ENCODE results near the gene SNX20. TPM values are rescaled to one million over a fixed set of nuclear protein-coding genes. Genes with fewer than 3 reads are reported as not detected.
A peak's percentile ranks its signal among the peaks of the same experiment; 100 is the strongest.

Gene SNX20
- total RNA-seq, 1 donor from 2014 or later: not detected

- Histone ChIP-seq H3K79me2 (ENCODE audit: insufficient read depth, low read length) (no peaks in the 10 kb centered on the region), H4K20me1 (ENCODE audit: insufficient read depth, low read length) (no peaks in the 10 kb centered on the region), H3K9me3 (ENCODE audit: insufficient read depth, low read depth, low read length) (no peaks in the 10 kb centered on the region), H3K36me3 (ENCODE audit: insufficient read depth, low read length) (no peaks in the 10 kb centered on the region), H3K9ac (ENCODE audit: low read length) (no peak overlapping the region), H3K4me1 (ENCODE audit: insufficient read depth, low read length) (no peaks in the 10 kb centered on the region), H3K27me3 (ENCODE audit: insufficient read depth, low read length) (no peaks in the 10 kb centered on the region), H3K4me2 (ENCODE audit: low read length) (no peak overlapping the region), H2AFZ (ENCODE audit: low read depth, low read length) (no peak overlapping the region), H3K4me3 (ENCODE audit: insufficient read depth, low read depth, low read length) (no peak overlapping the region), H3K27ac (ENCODE audit: low read depth, low read length) (no peak overlapping the region)
- DNase-seq (ENCODE audit: low read depth) (no peak), FAIRE-seq (no peak)
- Mint-ChIP-seq H3K27ac (ENCODE audit: unreplicated experiment) (no peak overlapping the region), H3K27me3 (ENCODE audit: low read depth, unreplicated experiment) (peaks cover 44% of the 10 kb centered on the region), H3K4me1 (ENCODE audit: low read depth, unreplicated experiment) (no peaks in the 10 kb centered on the region), H3K4me3 (ENCODE audit: unreplicated experiment) (no peak overlapping the region), H3K36me3 (ENCODE audit: low read depth, unreplicated experiment) (no peaks in the 10 kb centered on the region), H3K9me3 (ENCODE audit: unreplicated experiment) (peaks cover 6% of the 10 kb centered on the region)
- TF ChIP-seq CTCF (IDR thresholded peaks at IDR 0.05; ENCODE audit: insufficient read depth, low read depth, low read length) (no peak), EZH2 (IDR thresholded peaks at IDR 0.05; ENCODE audit: insufficient read depth, low read length) (no peak)
Measured at GRCh38 chr16:50645563-50646220, 35.4 kb downstream of the SNX20 start.

- peak; percentile 12 for DNase-seq (ENCODE audit: low read depth)
- Histone ChIP-seq H4K20me1 (ENCODE audit: insufficient read depth, low read length) (no peaks in the 10 kb centered on the region), H3K9me3 (ENCODE audit: insufficient read depth, low read depth, low read length) (no peaks in the 10 kb centered on the region), H3K4me2 (ENCODE audit: low read length) (no peak overlapping the region), H3K36me3 (ENCODE audit: insufficient read depth, low read length) (no peaks in the 10 kb centered on the region), H2AFZ (ENCODE audit: low read depth, low read length) (no peak overlapping the region), H3K27ac (ENCODE audit: low read depth, low read length) (no peak overlapping the region), H3K79me2 (ENCODE audit: insufficient read depth, low read length) (no peaks in the 10 kb centered on the region), H3K4me1 (ENCODE audit: insufficient read depth, low read length) (no peaks in the 10 kb centered on the region), H3K27me3 (ENCODE audit: insufficient read depth, low read length) (no peaks in the 10 kb centered on the region), H3K9ac (ENCODE audit: low read length) (no peak overlapping the region), H3K4me3 (ENCODE audit: insufficient read depth, low read depth, low read length) (no peak overlapping the region)
- Mint-ChIP-seq H3K36me3 (ENCODE audit: low read depth, unreplicated experiment) (no peaks in the 10 kb centered on the region), H3K4me3 (ENCODE audit: unreplicated experiment) (no peak overlapping the region), H3K4me1 (ENCODE audit: low read depth, unreplicated experiment) (no peaks in the 10 kb centered on the region), H3K9me3 (ENCODE audit: unreplicated experiment) (peaks cover 6% of the 10 kb centered on the region), H3K27ac (ENCODE audit: unreplicated experiment) (no peak overlapping the region), H3K27me3 (ENCODE audit: low read depth, unreplicated experiment) (peaks cover 51% of the 10 kb centered on the region)
- TF ChIP-seq EZH2 (IDR thresholded peaks at IDR 0.05; ENCODE audit: insufficient read depth, low read length) (no peak), CTCF (IDR thresholded peaks at IDR 0.05; ENCODE audit: insufficient read depth, low read depth, low read length) (peak; percentile 15)
- no peak for FAIRE-seq
Measured at GRCh38 chr16:50644729-50645128, 36.4 kb downstream of the SNX20 start.

- no peak overlapping the region for H3K27ac ChIP-seq (ENCODE audit: low read depth, low read length)
- no peak overlapping the region for H3K4me2 ChIP-seq (ENCODE audit: low read length)
- Mint-ChIP-seq H3K9me3 (ENCODE audit: unreplicated experiment) (peaks cover 6% of the 10 kb centered on the region), H3K27ac (ENCODE audit: unreplicated experiment) (no peak overlapping the region), H3K27me3 (ENCODE audit: low read depth, unreplicated experiment) (peaks cover 51% of the 10 kb centered on the region), H3K4me3 (ENCODE audit: unreplicated experiment) (no peak overlapping the region), H3K36me3 (ENCODE audit: low read depth, unreplicated experiment) (no peaks in the 10 kb centered on the region), H3K4me1 (ENCODE audit: low read depth, unreplicated experiment) (no peaks in the 10 kb centered on the region)
- no peaks in the 10 kb centered on the region for H3K9me3 ChIP-seq (ENCODE audit: insufficient read depth, low read depth, low read length)
- no peaks in the 10 kb centered on the region for H3K27me3 ChIP-seq (ENCODE audit: insufficient read depth, low read length)
- no peak overlapping the region for H2AFZ ChIP-seq (ENCODE audit: low read depth, low read length)
- no peak overlapping the region for H3K4me3 ChIP-seq (ENCODE audit: insufficient read depth, low read depth, low read length)
- H4K20me1 ChIP-seq (ENCODE audit: insufficient read depth, low read length): no peaks in the 10 kb centered on the region
- H3K79me2 ChIP-seq (ENCODE audit: insufficient read depth, low read length): no peaks in the 10 kb centered on the region
- no peaks in the 10 kb centered on the region for H3K36me3 ChIP-seq (ENCODE audit: insufficient read depth, low read length)
- TF ChIP-seq CTCF (IDR thresholded peaks at IDR 0.05; ENCODE audit: insufficient read depth, low read depth, low read length) (no peak), EZH2 (IDR thresholded peaks at IDR 0.05; ENCODE audit: insufficient read depth, low read length) (no peak)
- FAIRE-seq: no peak
- no peak overlapping the region for H3K9ac ChIP-seq (ENCODE audit: low read length)
- H3K4me1 ChIP-seq (ENCODE audit: insufficient read depth, low read length): no peaks in the 10 kb centered on the region
- DNase-seq (ENCODE audit: low read depth): no peak
Measured at GRCh38 chr16:50644245-50644644, 36.9 kb downstream of the SNX20 start.

Measured in astrocyte (in vitro differentiated cells and primary cell).